HepG2 (cell line): ENCODE results near the gene C1RL. TPM values are rescaled to one million over a fixed set of nuclear protein-coding genes. Genes with fewer than 3 reads are reported as not detected.

ENCODE experiments used
- CBX2 ChIP-seq, 2 experiments: fragments of 200-600 bp in 1 of 2; sonication (generic); formaldehyde crosslinking in 1 of 2; IDR thresholded peaks; 2 replicates each; pipeline versions ENCODE4 v1.7.0 to v1.8.1; 2018 to 2022; ENCODE audit warnings: low read depth in 2 of 2, low read length in 1 of 2, mild to moderate bottlenecking in 1 of 2, missing genetic modification reagents in 1 of 2
- CERS6 ChIP-seq: sonication (generic); formaldehyde crosslinking; IDR thresholded peaks from 2 replicates; pipeline ENCODE4 v1.5.0; 2020; ENCODE audit warnings: missing genetic modification reagents
- ESRRA ChIP-seq: sonication (generic); formaldehyde crosslinking; IDR thresholded peaks from 2 replicates; pipeline ENCODE4 v1.5.1; 2020; ENCODE audit warnings: mild to moderate bottlenecking, low read depth, missing genetic modification reagents
- FOXA1 ChIP-seq, 2 experiments: fragments of 450-650 bp in 1 of 2; sonication (generic) in 1 of 2; formaldehyde crosslinking in 1 of 2; IDR thresholded peaks; 2 replicates each; pipeline versions ENCODE4 v1.4.0 to v1.6.1; 2016 to 2020; ENCODE audit warnings: missing genetic modification reagents in 1 of 2
- GRHL1 ChIP-seq: sonication (generic); formaldehyde crosslinking; conservative IDR thresholded peaks from 2 replicates; pipeline ENCODE4 v1.8.0; 2022; ENCODE audit warnings: missing genetic modification reagents
- HDAC2 ChIP-seq: sonication (generic); formaldehyde crosslinking; IDR thresholded peaks from 2 replicates; pipeline ENCODE4 v1.4.0; 2020; ENCODE audit warnings: missing genetic modification reagents
- HMG20A ChIP-seq: IDR thresholded peaks from 2 replicates; pipeline ENCODE4 v1.6.1; 2016; ENCODE audit warnings: borderline replicate concordance
- HNRNPK ChIP-seq: fragments of 200-400 bp; formaldehyde crosslinking; IDR thresholded peaks from 2 replicates; pipeline ENCODE4 v1.6.1; 2018; ENCODE audit warnings: low read length, low read depth, moderate library complexity, mild to moderate bottlenecking; ENCODE audit not compliant: poor library complexity, severe bottlenecking
- JUN ChIP-seq: sonication (generic); formaldehyde crosslinking; IDR thresholded peaks from 2 replicates; pipeline ENCODE4 v1.4.0; 2020; ENCODE audit warnings: mild to moderate bottlenecking, missing genetic modification reagents
- PATZ1 ChIP-seq: sonication (generic); formaldehyde crosslinking; IDR thresholded peaks from 2 replicates; pipeline ENCODE4 v1.4.0; 2020; ENCODE audit warnings: missing genetic modification reagents
- PCBP1 ChIP-seq: fragments of 200-400 bp; formaldehyde crosslinking; IDR thresholded peaks from 2 replicates; pipeline ENCODE4 v1.6.1; 2017; ENCODE audit warnings: mild to moderate bottlenecking, low read depth, low read length, borderline replicate concordance
- PHF5A ChIP-seq: IDR thresholded peaks from one replicate; pipeline ENCODE4 v1.6.1; 2018; ENCODE audit warnings: low read depth, missing genetic modification reagents; ENCODE audit not compliant: unreplicated experiment
- RARA ChIP-seq: IDR thresholded peaks from 2 replicates; pipeline ENCODE4 v1.6.1; 2016; ENCODE audit warnings: missing genetic modification reagents, missing compliant biosample characterization
- RXRA ChIP-seq: sonication (generic); formaldehyde crosslinking; IDR thresholded peaks from 2 replicates; pipeline ENCODE4 v1.5.1; 2020; ENCODE audit warnings: missing genetic modification reagents
- TEAD2 ChIP-seq: sonication (generic); formaldehyde crosslinking; IDR thresholded peaks from 2 replicates; pipeline ENCODE4 v1.9.0; 2021; ENCODE audit warnings: missing genetic modification reagents
- ZIK1 ChIP-seq: sonication (generic); formaldehyde crosslinking; IDR thresholded peaks from 2 replicates; pipeline ENCODE4 v1.5.0; 2020; ENCODE audit warnings: mild to moderate bottlenecking, low read depth, missing genetic modification reagents, borderline replicate concordance
- ZNF253 ChIP-seq: sonication (generic); formaldehyde crosslinking; IDR thresholded peaks from 2 replicates; pipeline ENCODE4 v1.8.0; 2022; ENCODE audit warnings: mild to moderate bottlenecking, missing genetic modification reagents, borderline replicate concordance
- ZNF629 ChIP-seq: sonication (generic); formaldehyde crosslinking; conservative IDR thresholded peaks from 2 replicates; pipeline ENCODE4 v1.5.0; 2020; ENCODE audit warnings: missing genetic modification reagents
- ZNF704 ChIP-seq: sonication (generic); formaldehyde crosslinking; IDR thresholded peaks from 2 replicates; pipeline ENCODE4 v1.8.1; 2023; ENCODE audit warnings: mild to moderate bottlenecking, inconsistent platforms, moderate library complexity, missing genetic modification reagents, borderline replicate concordance
- ZNF710 ChIP-seq: sonication (generic); formaldehyde crosslinking; IDR thresholded peaks from 2 replicates; pipeline ENCODE4 v1.5.0; 2020; ENCODE audit warnings: mild to moderate bottlenecking, missing genetic modification reagents, borderline replicate concordance
- ZNF780A ChIP-seq: sonication (generic); formaldehyde crosslinking; IDR thresholded peaks from 2 replicates; pipeline ENCODE4 v1.8.0; 2022; ENCODE audit warnings: mild to moderate bottlenecking, missing genetic modification reagents, moderate library complexity
- polyA plus RNA-seq, 8 experiments: library from polyadenylated mRNA; depleted of rRNA in 3 of 8; stranded (reverse) in 7 of 8; unstranded in 1 of 8; fragments of >200 nt; fragmentation: Illumina TruSeq in 4 of 8; extraction: Trizol in 4 of 8; gene quantifications; 2 replicates each; pipeline versions ENCODE4 v1.2.1 to v1.2.3, GENCODE V29; 2011 to 2016; ENCODE audit warnings: low read depth in 4 of 8, missing spikeins in 1 of 8, mixed read lengths in 1 of 8; ENCODE audit not compliant: insufficient read depth in 1 of 8
- total RNA-seq, 5 experiments: library from RNA; depleted of rRNA; stranded (reverse); fragments of >200 nt; fragmentation: Illumina TruSeq; extraction: Trizol; gene quantifications; 2 replicates each; pipeline ENCODE4 v1.2.3, GENCODE V29; 2016; ENCODE audit warnings: low read depth in 1 of 5

The C1RL gene
- total and polyA plus RNA-seq, 2 of the 13 experiments (the other 11 are each of a cell fraction or from before 2014, with no cell fraction given), result 28.9 to 53.1 TPM

GRCh38 chr12:7060353-7060954 is 48.6 kb downstream of the C1RL start, which contains the start of gene C1S (continued):
- TF ChIP-seq ZNF629 (CRISPR knock-in tag) (no peak), JUN (CRISPR knock-in tag) (no peak), HMG20A (CRISPR knock-in tag) (peak; percentile 20; the same call in 1 of the 2 replicates), RARA (CRISPR knock-in tag) (0 out of 2 replicates have a peak, but pooled peaks have one; percentile 9), PCBP1 (no peak), CERS6 (no peak), CBX2 (IDR thresholded peaks at IDR 0.05; ENCODE audit: low read depth, low read length) (no peak), CBX2 (CRISPR knock-in tag; IDR thresholded peaks at IDR 0.05; ENCODE audit: low read depth) (no peak), ZNF704 (CRISPR knock-in tag) (no peak), ZNF780A (CRISPR knock-in tag) (no peak), ZNF253 (CRISPR knock-in tag) (no peak), ZIK1 (CRISPR knock-in tag) (no peak), PHF5A (CRISPR knock-in tag) (no peak), TEAD2 (no peak), ESRRA (CRISPR knock-in tag) (no peak), RXRA (CRISPR knock-in tag) (0 out of 2 replicates have a peak, but pooled peaks have one; percentile 23), FOXA1 (IDR thresholded peaks at IDR 0.05) (no peak), FOXA1 (CRISPR knock-in tag; IDR thresholded peaks at IDR 0.05) (peak; percentile 59), HDAC2 (peak; percentile 37; the same call in 1 of the 2 replicates), PATZ1 (CRISPR knock-in tag) (peak; percentile 66), HNRNPK (no peak), ZNF710 (CRISPR knock-in tag) (no peak), GRHL1 (CRISPR knock-in tag) (no peak)
